SW480 (cell line): ENCODE results near the gene THSD4.

Experiments
- DNase-seq: peaks from one replicate; pipeline ENCODE4 v3.0.0-alpha.2; 2016; ENCODE audit warnings: low spot score

Gene THSD4

GRCh38 chr15:71114887-71115566 lies at the start of gene THSD4:
Gene THSD4 (plus strand): TSS chr15:71115471.
- peak; percentile 69 for DNase-seq

- DNase-seq, result no peak
Measured at GRCh38 chr15:71066983-71067382, 48.3 kb upstream of the THSD4 start.

- DNase-seq, result no peak
Measured at GRCh38 chr15:71069693-71070092, 45.6 kb upstream of the THSD4 start.

GRCh38 chr15:71071529-71071928 lies 43.7 kb upstream of the THSD4 start:
- no peak for DNase-seq

GRCh38 chr15:71072423-71072822 lies 42.8 kb upstream of the THSD4 start:
- DNase-seq, result no peak

- DNase-seq, result no peak
Measured at GRCh38 chr15:71078506-71079207, 36.6 kb upstream of the THSD4 start.

- no peak for DNase-seq
Measured at GRCh38 chr15:71079208-71080044, 35.8 kb upstream of the THSD4 start.

- DNase-seq, result no peak
Measured at GRCh38 chr15:71080166-71080565, 35.1 kb upstream of the THSD4 start.

GRCh38 chr15:71080705-71081104 lies 34.6 kb upstream of the THSD4 start:
- no peak for DNase-seq

GRCh38 chr15:71082803-71083202 lies 32.5 kb upstream of the THSD4 start:
- no peak for DNase-seq

GRCh38 chr15:71083349-71083748 lies 31.9 kb upstream of the THSD4 start:
- no peak for DNase-seq

- DNase-seq, result no peak
Measured at GRCh38 chr15:71084264-71084663, 31.0 kb upstream of the THSD4 start.

- DNase-seq, result no peak
Measured at GRCh38 chr15:71085809-71086208, 29.5 kb upstream of the THSD4 start.

GRCh38 chr15:71088155-71088554 lies 27.1 kb upstream of the THSD4 start:
- DNase-seq, result no peak

GRCh38 chr15:71088683-71089082 lies 26.6 kb upstream of the THSD4 start:
- DNase-seq, result no peak

- no peak for DNase-seq
Measured at GRCh38 chr15:71089801-71090200, 25.5 kb upstream of the THSD4 start.

GRCh38 chr15:71091601-71092000 lies 23.7 kb upstream of the THSD4 start:
- DNase-seq, result no peak

- no peak for DNase-seq
Measured at GRCh38 chr15:71092056-71092600, 23.1 kb upstream of the THSD4 start.

- DNase-seq, result peak; percentile 90
Measured at GRCh38 chr15:71093054-71094024, 21.9 kb upstream of the THSD4 start.

- no peak for DNase-seq
Measured at GRCh38 chr15:71094137-71094536, 21.1 kb upstream of the THSD4 start.

GRCh38 chr15:71096676-71097075 lies 18.6 kb upstream of the THSD4 start:
- DNase-seq, result no peak
